Sigmoid colon (tissue), 4 donors: ENCODE results near the gene FANCC.

Source experiments
- EP300 ChIP-seq, 4 donors: sonication (generic); formaldehyde crosslinking; IDR thresholded peaks; one replicate each; pipeline ENCODE4 v1.6.1; 2017; ENCODE audit warnings: antibody characterized with exemption in 4 of 4
- POLR2A ChIP-seq, 2 donors: fragments of 450-650 bp; IDR thresholded peaks; one replicate each; pipeline ENCODE4 v1.6.1; 2016; ENCODE audit warnings: antibody characterized with exemption in 2 of 2, mild to moderate bottlenecking in 2 of 2, moderate library complexity in 2 of 2
- POLR2AphosphoS5 ChIP-seq, 4 donors: sonication (generic); formaldehyde crosslinking; IDR thresholded peaks; one replicate each; pipeline ENCODE4 v1.6.1; 2017; ENCODE audit warnings: antibody characterized with exemption in 4 of 4
- TF ChIP-seq, protein P1 (sequence below), 4 experiments: fragments of 450-650 bp in 3 of 4; fragments of 200-600 bp in 1 of 4; IDR thresholded peaks; one replicate each; pipeline ENCODE4 v1.5.1; 2016 to 2019; ENCODE audit warnings: antibody characterized with exemption in 4 of 4, mild to moderate bottlenecking in 3 of 4, moderate library complexity in 2 of 4

GRCh38 chr9:95104581-95104960, 212.9 kb downstream of the FANCC start:
- TF ChIP-seq, protein P1, sequence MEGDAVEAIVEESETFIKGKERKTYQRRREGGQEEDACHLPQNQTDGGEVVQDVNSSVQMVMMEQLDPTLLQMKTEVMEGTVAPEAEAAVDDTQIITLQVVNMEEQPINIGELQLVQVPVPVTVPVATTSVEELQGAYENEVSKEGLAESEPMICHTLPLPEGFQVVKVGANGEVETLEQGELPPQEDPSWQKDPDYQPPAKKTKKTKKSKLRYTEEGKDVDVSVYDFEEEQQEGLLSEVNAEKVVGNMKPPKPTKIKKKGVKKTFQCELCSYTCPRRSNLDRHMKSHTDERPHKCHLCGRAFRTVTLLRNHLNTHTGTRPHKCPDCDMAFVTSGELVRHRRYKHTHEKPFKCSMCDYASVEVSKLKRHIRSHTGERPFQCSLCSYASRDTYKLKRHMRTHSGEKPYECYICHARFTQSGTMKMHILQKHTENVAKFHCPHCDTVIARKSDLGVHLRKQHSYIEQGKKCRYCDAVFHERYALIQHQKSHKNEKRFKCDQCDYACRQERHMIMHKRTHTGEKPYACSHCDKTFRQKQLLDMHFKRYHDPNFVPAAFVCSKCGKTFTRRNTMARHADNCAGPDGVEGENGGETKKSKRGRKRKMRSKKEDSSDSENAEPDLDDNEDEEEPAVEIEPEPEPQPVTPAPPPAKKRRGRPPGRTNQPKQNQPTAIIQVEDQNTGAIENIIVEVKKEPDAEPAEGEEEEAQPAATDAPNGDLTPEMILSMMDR (IDR thresholded peaks at IDR 0.05) = no peak
- TF ChIP-seq POLR2A (IDR thresholded peaks at IDR 0.05) (no peak), EP300 (IDR thresholded peaks at IDR 0.05) (no peak), POLR2AphosphoS5 (IDR thresholded peaks at IDR 0.05) (no peak)
